DOHH2 (cell line): ENCODE data around the gene ATXN8OS.
"Not testable (repeated sequence)": the region's sequence is repeated elsewhere in the genome, so short reads cannot be mapped to it uniquely, and the experiment has no call there.

Source experiments
- EZH2phosphoT487 ChIP-seq: fragments of 200-600 bp; sonication (generic); IDR thresholded peaks from 2 replicates; pipeline ENCODE4 v1.6.1; 2017; ENCODE audit warnings: borderline replicate concordance, mild to moderate bottlenecking, antibody characterized with exemption, low read length, moderate library complexity, mixed read lengths
- TF ChIP-seq, protein P1 (sequence below): fragments of 200-600 bp; sonication (generic); IDR thresholded peaks from one replicate; pipeline ENCODE4 v1.5.1; 2014; ENCODE audit warnings: antibody characterized with exemption, mild to moderate bottlenecking, low read depth, low read length; ENCODE audit not compliant: poor library complexity, severe bottlenecking

DNA sequence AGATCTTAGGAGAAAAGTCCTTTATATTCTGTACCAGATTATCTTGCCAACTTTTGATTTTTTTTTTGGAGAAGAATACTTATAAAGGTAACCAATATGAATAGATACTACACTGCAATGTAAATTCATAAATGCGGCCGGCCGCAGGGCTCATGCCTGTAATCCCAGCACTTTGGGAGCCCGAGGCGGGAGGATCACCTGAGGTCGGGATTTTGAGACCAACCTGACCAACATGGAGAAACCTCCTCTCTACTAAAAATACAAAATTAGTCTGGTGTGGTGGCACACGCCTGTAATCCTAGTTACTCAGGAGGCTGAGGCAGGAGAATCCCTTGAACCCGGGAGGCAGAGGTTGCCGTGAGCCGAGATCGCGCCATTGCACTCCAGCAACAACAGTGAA is 35.0 kb downstream of the ATXN8OS start:
- TF ChIP-seq, protein P1, sequence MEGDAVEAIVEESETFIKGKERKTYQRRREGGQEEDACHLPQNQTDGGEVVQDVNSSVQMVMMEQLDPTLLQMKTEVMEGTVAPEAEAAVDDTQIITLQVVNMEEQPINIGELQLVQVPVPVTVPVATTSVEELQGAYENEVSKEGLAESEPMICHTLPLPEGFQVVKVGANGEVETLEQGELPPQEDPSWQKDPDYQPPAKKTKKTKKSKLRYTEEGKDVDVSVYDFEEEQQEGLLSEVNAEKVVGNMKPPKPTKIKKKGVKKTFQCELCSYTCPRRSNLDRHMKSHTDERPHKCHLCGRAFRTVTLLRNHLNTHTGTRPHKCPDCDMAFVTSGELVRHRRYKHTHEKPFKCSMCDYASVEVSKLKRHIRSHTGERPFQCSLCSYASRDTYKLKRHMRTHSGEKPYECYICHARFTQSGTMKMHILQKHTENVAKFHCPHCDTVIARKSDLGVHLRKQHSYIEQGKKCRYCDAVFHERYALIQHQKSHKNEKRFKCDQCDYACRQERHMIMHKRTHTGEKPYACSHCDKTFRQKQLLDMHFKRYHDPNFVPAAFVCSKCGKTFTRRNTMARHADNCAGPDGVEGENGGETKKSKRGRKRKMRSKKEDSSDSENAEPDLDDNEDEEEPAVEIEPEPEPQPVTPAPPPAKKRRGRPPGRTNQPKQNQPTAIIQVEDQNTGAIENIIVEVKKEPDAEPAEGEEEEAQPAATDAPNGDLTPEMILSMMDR: not testable (repeated sequence)
- not testable (repeated sequence) for TF ChIP-seq EZH2phosphoT487
